ENCODE measurements around the gene MLXIP. TPM values are rescaled to one million over a fixed set of nuclear protein-coding genes. Genes with fewer than 3 reads are reported as not detected.
"Not testable (repeated sequence)": the region's sequence is repeated elsewhere in the genome, so short reads cannot be mapped to it uniquely, and the experiment has no call there.

MLXIP gene
- total RNA-seq, 1 experiment from 2014 or later, result 23.2 TPM

DNA sequence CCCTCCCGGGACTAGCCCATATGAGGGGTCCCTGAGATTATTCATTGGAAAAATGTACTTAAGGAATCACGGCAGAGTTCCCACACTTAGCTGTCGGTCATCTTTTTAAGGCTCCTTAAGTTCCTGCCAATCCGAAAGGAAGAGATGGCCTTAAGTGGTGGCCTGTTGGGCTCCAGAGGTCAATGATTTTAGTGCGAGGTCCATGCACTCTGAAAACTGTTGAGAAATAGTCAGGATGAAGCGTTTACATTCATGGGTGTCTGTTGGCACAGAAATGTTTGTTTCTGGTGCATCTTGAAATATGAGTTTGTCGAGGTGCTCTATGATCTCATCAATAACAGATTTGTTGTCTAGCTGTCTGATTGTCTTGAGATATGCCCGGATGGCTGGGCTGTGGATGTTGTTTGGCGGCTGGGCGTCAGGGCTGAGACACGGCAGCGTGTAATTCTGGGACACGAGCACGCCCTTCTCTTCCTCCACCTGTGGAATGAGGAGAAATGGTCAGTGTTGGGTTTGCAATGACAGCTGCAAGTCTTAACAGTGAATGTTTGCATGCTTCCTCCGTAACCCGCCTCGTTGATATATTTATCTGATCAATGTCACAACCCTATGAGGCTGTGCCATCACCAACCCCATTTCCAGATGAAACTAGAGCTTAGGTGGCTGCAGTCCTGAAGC is 93.8 kb downstream of the MLXIP start:
- no peak for DNase-seq
- Histone ChIP-seq H3K36me3 (no peaks in the 10 kb centered on the region), H3K4me3 (no peak overlapping the region), H3K9me3 (replicated peaks) (no peaks in the 10 kb centered on the region), H3K4me1 (peaks cover 7% of the 10 kb centered on the region; the same call in 1 of the 2 replicates), H3K27me3 (no peaks in the 10 kb centered on the region), H3K27ac (no peak overlapping the region)

DNA sequence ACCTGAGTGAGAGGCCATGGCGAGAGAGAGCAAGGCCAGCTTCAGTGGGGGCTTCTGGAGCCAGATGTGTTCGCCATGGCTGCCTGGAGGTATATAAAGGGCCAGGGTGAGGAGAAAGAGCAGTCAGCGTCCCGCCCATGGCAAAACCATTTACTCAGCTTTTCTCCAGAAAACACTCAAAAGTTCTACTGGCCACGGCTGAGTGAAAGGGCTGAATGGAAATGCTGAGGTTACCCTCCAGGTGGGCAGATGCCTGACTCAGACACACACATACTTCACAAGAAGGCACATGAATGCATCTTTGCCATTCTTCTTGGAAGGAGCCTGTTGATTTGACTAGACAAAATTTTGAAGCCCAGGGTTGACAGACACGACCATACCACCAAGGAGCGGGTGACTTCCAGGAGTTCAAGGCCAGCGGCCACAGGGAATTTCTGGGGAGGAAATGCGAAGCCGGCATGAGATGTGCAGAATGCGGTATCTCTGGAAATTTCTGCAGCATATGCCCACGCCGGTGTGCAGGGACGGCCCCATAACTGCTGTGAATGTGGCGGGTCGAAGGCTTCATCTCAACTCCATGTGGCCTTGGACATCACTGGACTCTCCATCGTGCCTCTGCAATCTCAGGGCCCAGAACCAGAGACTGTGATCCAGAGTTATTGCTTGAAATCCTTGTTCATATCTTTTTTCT is 95.7 kb downstream of the MLXIP start, which contains the start of gene IL31:
Gene IL31 (minus strand): TSS at position 67 of the 691 bp plus-strand sequence. CDS start 49 bp downstream, at position 18.
- DNase-seq, result no peak
- Histone ChIP-seq H3K9me3 (replicated peaks) (no peaks in the 10 kb centered on the region), H3K36me3 (no peaks in the 10 kb centered on the region), H3K4me3 (no peak within 1 kb of the TSS), H3K27ac (no peak within 1 kb of the TSS), H3K4me1 (peaks cover 7% of the 10 kb centered on the region; the same call in 1 of the 2 replicates), H3K27me3 (no peaks in the 10 kb centered on the region)

DNA sequence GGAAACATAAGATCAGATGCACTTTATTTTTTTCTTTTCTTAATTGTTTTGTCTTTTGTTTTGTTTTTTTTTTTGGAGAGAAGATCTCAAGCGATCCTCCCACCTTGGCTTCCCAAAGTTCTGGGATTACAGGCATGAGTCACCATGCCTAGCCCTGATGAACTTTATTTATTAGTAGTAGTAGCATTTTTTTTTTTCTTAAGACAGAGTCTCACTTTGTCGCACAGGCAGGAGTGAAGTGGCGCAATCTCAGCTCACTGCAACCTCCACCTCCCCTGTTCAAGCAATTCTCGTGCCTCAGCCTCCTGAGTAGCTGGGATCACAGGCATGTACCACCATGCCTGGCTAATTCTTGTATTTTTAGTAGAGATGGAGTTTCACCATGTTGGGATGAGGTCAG is 97.9 kb downstream of the MLXIP start:
- H3K4me1 ChIP-seq, result peaks cover 18% of the 10 kb centered on the region
- not testable (repeated sequence) for H3K4me3 ChIP-seq; H3K27ac ChIP-seq; DNase-seq; H3K9me3 ChIP-seq (replicated peaks); H3K36me3 ChIP-seq; H3K27me3 ChIP-seq

DNA sequence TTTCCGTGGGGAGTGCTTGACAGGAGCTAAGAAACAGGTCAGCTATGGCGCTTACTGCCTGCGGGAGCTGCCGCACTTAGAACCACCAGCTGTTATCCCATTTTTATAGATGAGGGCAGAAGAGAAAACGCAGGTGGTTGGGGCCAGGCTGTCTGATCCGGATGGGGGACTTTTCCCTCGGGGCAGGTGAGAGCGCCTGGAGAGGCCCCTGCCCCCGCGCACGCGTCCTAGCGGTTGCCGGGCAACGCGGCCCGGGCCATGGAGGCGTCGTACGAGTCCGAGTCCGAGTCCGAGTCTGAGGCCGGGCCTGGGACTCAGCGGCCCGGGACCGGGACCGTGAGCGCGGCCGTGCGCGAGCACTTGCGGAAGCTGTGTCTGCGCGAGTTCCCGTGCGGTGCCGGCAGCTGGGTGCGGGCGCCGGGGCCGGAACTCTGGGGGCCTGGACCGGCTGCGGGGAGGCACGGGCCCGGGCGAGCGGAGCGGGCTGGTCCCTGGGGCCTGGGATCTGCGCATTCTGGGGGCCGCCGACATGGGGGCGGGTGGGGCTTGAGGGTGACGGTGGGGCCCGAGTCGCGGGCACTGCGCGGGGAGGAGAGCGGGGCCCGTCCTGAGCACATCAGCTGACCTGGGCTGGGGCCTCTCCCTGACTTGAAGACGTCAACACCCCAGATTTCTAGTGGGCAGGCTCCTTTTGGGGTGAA is 104.5 kb downstream of the MLXIP start, which contains the start of gene LRRC43:
Gene LRRC43 (plus strand): TSS at position 237 of the 701 bp plus-strand sequence. CDS start 22 bp downstream, at position 259.
- peak within 1 kb of the TSS; percentile 55 for H3K4me3 ChIP-seq
- no peaks in the 10 kb centered on the region for H3K36me3 ChIP-seq
- H3K4me1 ChIP-seq, result peaks cover 23% of the 10 kb centered on the region
- H3K9me3 ChIP-seq (replicated peaks), result no peaks in the 10 kb centered on the region
- peak within 1 kb of the TSS; percentile 27; the same call in 1 of the 2 replicates for H3K27ac ChIP-seq
- no peaks in the 10 kb centered on the region for H3K27me3 ChIP-seq
- peak; percentile 78 to 82 for DNase-seq

DNA sequence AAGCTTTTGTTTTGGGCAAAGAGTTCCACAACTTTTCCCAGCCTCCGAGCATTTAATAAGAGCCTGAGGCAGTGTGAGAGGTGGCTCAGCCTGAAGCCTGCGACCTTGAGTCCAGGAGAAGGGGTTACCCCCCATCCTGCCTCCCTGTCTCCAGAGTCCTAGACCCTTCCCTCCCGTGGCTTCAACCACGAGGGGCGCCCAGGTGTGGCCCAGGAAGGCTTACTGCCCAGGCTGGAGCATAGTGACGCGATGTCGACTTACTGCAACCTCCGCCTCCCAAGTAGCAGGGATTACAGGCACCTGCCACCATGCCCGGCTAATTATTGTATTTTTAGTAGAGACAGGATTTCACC is 105.0 kb downstream of the MLXIP start:
- H3K27ac ChIP-seq, result peak overlapping the region; percentile 27; the same call in 1 of the 2 replicates
- no peaks in the 10 kb centered on the region for H3K27me3 ChIP-seq
- H3K4me1 ChIP-seq, result peaks cover 23% of the 10 kb centered on the region
- H3K9me3 ChIP-seq (replicated peaks), result no peaks in the 10 kb centered on the region
- no peaks in the 10 kb centered on the region for H3K36me3 ChIP-seq
- peak in 1 of 2 experiments; percentile 33 for DNase-seq
- peak overlapping the region; percentile 55 for H3K4me3 ChIP-seq

DNA sequence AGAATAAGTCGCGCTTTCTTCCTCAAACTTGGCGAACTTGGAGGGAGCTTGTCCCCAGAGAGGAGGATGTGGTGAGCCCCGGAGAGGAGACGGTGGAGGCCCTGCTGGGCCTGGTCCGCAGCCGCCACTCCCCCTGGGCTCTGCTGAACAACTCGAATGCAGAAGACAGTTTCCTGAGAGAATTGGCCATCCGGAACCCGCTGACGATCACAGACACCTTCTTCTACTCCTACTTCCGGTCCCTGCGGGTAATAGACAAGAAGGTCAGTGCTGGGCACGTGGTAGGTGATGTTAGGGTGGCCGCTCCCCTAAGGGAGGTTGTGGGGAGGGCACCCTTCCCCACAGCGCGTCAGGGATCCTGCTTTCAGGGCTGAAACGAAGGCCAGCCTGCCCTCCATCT is 106.0 kb downstream of the MLXIP start:
- DNase-seq, result no peak
- no peak overlapping the region for H3K27ac ChIP-seq
- H3K4me1 ChIP-seq, result peaks cover 23% of the 10 kb centered on the region
- H3K4me3 ChIP-seq, result no peak overlapping the region
- no peaks in the 10 kb centered on the region for H3K9me3 ChIP-seq (replicated peaks)
- no peaks in the 10 kb centered on the region for H3K36me3 ChIP-seq
- H3K27me3 ChIP-seq, result no peaks in the 10 kb centered on the region

DNA sequence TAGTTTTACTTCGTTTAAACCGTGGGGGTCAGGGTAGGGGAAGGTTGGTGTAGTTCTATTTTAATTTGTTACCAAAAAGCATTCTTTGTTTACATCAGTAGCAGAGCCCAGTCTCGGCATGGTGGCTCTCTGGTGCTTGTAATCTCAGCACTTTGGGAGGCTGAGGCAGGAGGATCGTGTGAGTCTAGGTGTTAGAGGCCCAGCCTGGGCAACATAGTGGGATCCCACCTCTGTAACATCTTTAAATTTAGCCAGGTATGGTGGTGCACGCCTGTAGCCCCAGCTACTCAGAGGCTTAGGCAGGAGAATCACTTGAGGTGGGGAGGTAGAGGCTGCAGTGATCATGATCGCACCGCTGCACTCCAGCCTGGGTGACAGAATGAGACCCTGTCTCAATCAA is 106.5 kb downstream of the MLXIP start:
- Histone ChIP-seq H3K9me3 (replicated peaks) (no peaks in the 10 kb centered on the region), H3K27me3 (no peaks in the 10 kb centered on the region), H3K27ac (no peak overlapping the region), H3K4me3 (no peak overlapping the region), H3K4me1 (peaks cover 22% of the 10 kb centered on the region), H3K36me3 (no peaks in the 10 kb centered on the region)
- DNase-seq, result no peak

DNA sequence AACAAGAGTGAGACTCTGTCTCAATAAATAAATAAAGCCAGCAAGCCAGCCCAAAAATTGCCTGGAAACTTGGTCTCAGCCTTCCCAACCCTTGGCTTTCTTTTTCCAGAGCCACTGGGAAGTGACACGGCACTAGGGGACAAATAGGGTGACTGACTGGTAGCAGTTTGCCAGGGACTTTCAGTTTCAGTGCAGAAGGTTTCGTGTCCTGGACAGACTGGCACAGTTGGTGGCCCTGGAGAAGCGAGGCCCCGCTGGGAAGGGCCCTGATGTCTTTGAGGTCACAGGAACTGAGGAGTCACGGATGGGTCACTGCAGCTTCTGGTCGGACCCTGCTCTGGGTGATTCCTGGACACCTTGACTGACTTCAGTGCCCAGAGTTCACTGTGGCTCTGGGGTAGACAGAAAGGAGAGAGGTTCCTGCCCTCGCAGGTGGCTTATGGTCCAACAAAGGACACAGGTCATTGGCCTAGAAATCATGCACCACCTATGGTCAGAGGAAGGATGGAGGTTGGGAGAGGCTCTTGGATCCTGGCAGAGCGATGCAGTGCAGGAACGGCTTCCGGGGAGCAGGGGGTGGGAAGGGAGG is 107.0 kb downstream of the MLXIP start:
- DNase-seq, result no peak
- Histone ChIP-seq H3K36me3 (no peaks in the 10 kb centered on the region), H3K4me1 (peaks cover 17% of the 10 kb centered on the region), H3K9me3 (replicated peaks) (no peaks in the 10 kb centered on the region), H3K27me3 (no peaks in the 10 kb centered on the region), H3K4me3 (no peak overlapping the region), H3K27ac (no peak overlapping the region)

DNA sequence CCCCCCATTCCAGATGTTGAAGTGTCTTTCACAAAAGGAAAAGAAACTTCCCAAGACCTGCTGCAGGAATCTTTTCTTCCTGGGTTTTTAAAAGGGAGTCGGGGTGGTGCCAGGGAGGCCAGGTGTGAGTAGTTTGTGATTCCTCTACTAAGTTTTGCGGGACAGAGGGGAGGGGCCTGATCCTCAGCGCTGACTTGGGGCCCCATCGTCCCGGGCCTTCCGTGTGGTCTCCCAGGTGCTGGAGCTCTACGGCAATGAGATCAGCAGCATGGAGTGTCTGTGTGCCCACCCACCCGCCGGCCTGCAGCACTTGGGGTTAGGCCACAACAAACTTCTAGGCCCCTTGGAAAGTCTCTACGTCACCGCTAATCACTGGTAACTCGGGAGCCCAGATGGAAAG is 108.9 kb downstream of the MLXIP start:
- Histone ChIP-seq H3K36me3 (no peaks in the 10 kb centered on the region), H3K4me3 (peak overlapping the region; percentile 7; the same call in 1 of the 2 replicates), H3K4me1 (peaks cover 12% of the 10 kb centered on the region), H3K27ac (no peak overlapping the region), H3K9me3 (replicated peaks) (no peaks in the 10 kb centered on the region), H3K27me3 (no peaks in the 10 kb centered on the region)
- DNase-seq, result peak; percentile 19 to 49

DNA sequence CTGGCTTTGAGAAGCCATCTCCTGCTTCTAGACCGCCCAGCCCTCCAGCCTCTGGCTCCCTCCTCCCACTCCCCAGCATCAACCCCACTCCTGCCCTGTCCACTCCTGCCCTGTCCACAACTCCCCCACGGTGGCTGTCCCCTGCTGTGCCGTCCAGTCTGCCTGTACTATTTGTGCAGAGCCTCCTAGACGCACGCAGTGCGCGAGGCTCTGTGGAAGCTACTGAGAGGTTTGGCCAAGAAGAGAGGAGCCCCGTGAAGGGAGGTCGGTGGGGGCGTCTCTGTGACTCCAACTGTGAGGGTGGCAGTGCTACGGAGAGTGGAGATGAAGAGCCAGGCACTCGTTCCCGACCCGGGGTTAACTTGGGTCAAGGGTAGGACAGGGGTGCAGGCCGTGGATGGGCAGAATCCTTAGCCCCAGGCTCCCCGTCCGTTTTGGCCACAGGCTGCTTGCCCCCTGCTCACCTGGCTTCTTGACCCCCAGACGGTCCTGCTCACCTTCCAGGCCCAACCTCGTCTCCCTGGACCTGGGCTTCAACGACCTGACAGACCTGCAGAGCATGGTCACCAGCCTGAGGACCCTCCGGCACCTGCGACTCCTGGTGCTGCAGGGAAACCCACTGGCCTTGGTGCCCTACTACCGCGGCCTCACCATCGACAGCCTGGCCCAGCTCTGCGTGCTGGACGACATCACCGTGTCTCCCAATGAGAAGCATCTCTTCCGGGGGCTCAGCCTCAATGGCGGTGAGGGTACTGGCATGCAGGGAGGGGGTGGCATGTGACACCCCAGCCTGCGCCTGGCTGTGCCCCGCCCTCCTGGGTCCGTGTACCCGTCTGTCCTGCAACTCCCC is 111.3 kb downstream of the MLXIP start:
- H3K27ac ChIP-seq, result no peak overlapping the region
- no peak for DNase-seq
- H3K36me3 ChIP-seq, result no peaks in the 10 kb centered on the region
- no peak overlapping the region for H3K4me3 ChIP-seq
- no peaks in the 10 kb centered on the region for H3K9me3 ChIP-seq (replicated peaks)
- H3K27me3 ChIP-seq, result no peaks in the 10 kb centered on the region
- peaks cover 7% of the 10 kb centered on the region; the same call in 1 of the 2 replicates for H3K4me1 ChIP-seq

DNA sequence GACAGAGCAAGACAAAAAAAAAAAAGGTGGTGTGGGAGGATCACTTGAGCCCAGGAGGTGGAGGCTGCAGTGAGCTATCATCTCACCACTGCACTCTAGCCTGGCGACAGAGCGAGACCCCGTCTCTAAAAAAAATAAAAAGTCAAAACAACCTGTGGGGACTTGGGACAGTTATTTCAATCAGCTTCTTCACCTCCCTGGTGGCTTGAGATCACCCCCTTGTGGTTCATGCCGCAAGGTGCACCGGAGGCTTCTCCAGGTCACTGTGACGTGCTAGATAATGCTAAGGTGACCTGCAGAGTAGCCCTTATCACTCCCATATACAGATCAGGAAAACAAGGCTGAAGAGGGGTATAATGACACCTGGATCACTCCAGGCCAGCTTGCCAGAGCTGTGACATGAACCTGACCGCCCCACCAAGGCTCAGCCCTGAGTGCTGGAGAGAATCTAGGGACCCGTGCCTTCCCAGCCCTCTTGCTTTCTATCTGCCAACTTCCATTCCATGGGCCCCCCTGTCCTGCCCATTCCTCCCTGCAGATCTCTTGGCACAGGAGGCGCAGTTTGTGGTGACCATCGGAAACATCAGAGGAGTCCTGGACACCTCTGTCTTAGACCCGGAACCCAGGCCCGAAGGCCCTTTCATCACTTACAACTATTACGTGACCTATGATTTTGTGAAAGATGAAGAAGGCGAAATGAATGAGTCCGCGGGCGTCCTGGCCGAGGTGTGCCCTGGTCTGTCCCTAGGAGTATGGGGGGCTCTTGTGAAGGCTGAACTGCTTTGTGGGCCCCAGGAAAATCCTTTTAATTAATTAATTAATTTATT is 112.5 kb downstream of the MLXIP start:
- Histone ChIP-seq H3K4me3 (no peak overlapping the region), H3K4me1 (peaks cover 7% of the 10 kb centered on the region; the same call in 1 of the 2 replicates), H3K27ac (no peak overlapping the region), H3K36me3 (no peaks in the 10 kb centered on the region), H3K9me3 (replicated peaks) (no peaks in the 10 kb centered on the region), H3K27me3 (no peaks in the 10 kb centered on the region)
- DNase-seq, result peak; percentile 58 to 76

DNA sequence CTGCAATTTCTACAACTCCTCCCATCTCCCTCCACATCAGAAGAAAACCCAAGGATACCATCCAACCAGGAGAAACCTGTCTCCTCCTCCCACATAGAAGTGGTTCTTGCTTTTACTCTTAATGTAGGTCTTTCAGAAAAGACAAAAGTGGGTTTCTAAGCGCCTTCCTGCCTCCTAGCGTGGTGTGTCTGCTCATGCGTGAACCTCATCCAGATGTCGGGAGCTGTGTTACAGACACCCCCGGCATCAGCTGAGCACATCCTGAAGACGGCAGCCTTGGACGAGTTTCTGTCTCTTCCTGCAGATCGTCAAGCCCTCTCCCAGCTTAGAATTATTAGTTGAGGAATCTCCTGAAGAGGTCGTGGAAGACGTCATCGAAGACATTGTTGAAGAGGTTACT is 113.9 kb downstream of the MLXIP start:
- no peaks in the 10 kb centered on the region for H3K36me3 ChIP-seq
- no peak overlapping the region for H3K27ac ChIP-seq
- peaks cover 4% of the 10 kb centered on the region; the same call in 1 of the 2 replicates for H3K4me1 ChIP-seq
- H3K9me3 ChIP-seq (replicated peaks), result no peaks in the 10 kb centered on the region
- DNase-seq, result no peak
- no peaks in the 10 kb centered on the region for H3K27me3 ChIP-seq
- H3K4me3 ChIP-seq, result no peak overlapping the region

DNA sequence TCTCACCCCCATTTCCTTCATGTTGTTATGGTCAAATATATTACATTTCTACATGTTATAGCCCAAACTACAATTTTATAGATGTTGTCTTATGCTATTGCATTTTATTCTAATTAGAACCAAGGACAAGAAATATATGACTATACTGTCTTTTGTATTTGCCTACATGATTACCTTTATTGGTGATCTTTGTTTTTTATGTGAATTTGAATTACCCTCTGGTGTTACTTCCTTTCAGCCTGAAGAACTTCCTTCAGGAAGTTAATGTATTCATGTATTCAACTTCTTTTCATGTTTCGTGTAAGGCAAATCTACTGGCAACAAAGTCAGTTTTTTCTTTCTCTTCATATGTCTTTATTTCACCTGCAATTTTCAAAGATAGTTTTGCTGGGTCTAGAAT is 116.2 kb downstream of the MLXIP start:
- DNase-seq, result no peak
- Histone ChIP-seq H3K9me3 (replicated peaks) (no peaks in the 10 kb centered on the region), H3K27me3 (no peaks in the 10 kb centered on the region), H3K4me3 (no peak overlapping the region), H3K36me3 (no peaks in the 10 kb centered on the region), H3K4me1 (no peaks in the 10 kb centered on the region), H3K27ac (no peak overlapping the region)
